Mononuclear cell (primary cell): Measurements from ENCODE around the gene AUTS2. TPM values are rescaled to one million over a fixed set of nuclear protein-coding genes. Genes with fewer than 3 reads are reported as not detected.
A peak's percentile ranks its signal among the peaks of the same experiment; 100 is the strongest.

ENCODE experiments used
- H3K27me3 ChIP-seq: 2 replicates; pipeline ENCODE4 v1.6.0; 2011; ENCODE audit warnings: low read length, control low read depth; ENCODE audit not compliant: insufficient read depth
- H3K4me1 ChIP-seq: 2 replicates; pipeline ENCODE4 v1.5.1; 2011; ENCODE audit warnings: mild to moderate bottlenecking, low read length, control low read depth; ENCODE audit not compliant: insufficient read depth
- H3K4me3 ChIP-seq: 2 replicates; pipeline ENCODE4 v1.5.1; 2011; ENCODE audit warnings: mild to moderate bottlenecking, low read length, moderate library complexity
- H3K9me3 ChIP-seq: 2 replicates; pipeline ENCODE4 v1.5.1; 2011; ENCODE audit warnings: low read depth, mild to moderate bottlenecking, control low read depth, low read length
- total RNA-seq: library from RNA; depleted of rRNA; stranded (reverse); fragments of >200 nt; gene quantifications from one replicate; pipeline ENCODE4 v1.2.3, GENCODE V29; 2012

The AUTS2 gene
- total RNA-seq, 1 donor, result 16.5 TPM

DNA sequence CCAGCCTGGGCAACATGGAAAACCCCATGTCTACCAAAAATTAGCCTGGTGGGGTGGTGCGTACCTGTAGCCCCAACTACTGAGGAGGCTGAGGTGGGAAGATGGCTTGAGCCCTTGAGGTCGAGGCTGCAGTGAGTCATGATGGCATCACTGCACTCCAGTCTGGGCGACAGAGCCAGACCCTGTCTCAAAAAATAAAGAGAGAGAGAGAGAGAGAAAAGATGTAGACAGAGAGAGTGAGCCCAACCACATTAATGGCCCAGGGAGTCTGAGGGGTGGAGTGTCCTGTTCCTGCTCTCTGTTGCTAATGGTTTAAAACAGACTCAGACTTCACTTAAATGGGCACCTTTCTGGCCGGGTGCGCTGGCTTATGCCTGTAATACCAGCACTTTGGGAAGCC, 1078.0 kb downstream of the AUTS2 start:
- Histone ChIP-seq H3K4me3 (no peak overlapping the region), H3K4me1 (peaks cover 13% of the 10 kb centered on the region), H3K9me3 (no peaks in the 10 kb centered on the region), H3K27me3 (no peaks in the 10 kb centered on the region)

DNA sequence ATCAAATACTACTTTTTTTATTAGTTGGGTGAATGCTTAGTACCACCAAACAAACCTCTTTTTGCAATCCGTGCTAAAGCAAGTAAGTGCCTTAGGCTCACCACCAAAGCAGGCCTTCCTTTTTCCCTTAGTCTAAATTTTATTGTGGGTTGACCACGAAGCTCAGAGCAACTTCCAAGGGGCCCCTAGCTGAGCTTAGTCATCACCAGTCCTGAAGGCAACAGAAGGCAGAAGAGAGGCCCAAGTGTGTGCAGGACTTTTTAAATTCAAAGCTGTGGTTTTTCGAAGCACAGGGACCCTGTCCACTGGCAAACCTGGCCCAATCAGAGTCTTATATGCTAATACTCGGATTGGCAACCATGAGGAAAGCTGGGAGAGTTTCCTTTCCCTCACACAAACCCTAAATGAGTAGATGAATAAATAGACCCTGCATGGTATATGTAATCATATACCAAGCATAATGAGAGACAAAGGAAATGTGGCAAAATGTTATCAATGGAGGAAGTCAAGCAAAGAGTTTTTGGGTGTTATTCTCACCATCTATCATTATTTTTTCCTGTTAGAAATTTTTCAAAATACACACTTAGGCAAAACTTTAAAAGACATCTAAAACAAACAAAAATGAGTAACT, 1080.5 kb downstream of the AUTS2 start:
- Histone ChIP-seq H3K4me3 (no peak overlapping the region), H3K27me3 (no peaks in the 10 kb centered on the region), H3K4me1 (peaks cover 13% of the 10 kb centered on the region), H3K9me3 (no peaks in the 10 kb centered on the region)

DNA sequence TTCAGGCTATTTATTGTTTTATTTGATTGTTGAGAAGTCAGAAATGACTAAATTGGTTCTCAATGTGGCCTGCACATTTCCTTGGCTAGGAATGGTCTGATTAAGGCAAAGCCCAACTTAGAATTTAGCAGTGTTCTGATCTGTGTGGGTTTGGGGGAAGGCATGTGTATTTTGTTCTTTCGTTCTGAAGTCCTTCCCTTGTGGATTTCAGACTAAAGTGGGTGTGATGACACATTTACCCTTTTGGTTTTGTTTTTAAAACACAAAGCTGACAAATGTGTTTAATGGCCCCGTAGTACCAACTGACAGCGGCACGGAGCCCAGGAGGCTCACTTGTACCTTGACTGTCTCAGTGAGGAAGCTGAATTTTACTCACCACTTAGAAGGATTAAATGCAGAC, 1081.4 kb downstream of the AUTS2 start:
- no peak overlapping the region for H3K4me3 ChIP-seq
- H3K4me1 ChIP-seq, result peaks cover 13% of the 10 kb centered on the region
- H3K9me3 ChIP-seq, result no peaks in the 10 kb centered on the region
- H3K27me3 ChIP-seq, result no peaks in the 10 kb centered on the region

DNA sequence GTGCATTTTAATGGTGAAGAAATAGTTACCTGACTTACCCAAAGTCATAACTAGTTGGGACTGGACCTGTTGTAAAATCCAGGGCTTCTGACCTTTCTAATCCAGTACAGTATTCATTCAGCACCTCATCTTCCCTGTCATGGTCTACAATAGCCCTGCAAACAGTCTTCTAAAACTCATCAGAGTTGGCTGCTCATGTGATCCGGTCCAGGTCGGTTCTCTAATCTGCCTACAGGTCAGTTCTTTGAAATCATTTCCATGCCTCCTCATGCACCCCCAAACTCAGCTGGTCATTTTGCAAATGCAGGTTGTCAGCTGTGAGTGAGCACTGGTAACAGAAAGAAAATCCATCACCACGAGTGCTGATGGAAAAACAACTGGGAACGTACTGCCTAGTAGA, 1082.0 kb downstream of the AUTS2 start:
- Histone ChIP-seq H3K27me3 (no peaks in the 10 kb centered on the region), H3K4me1 (peaks cover 13% of the 10 kb centered on the region), H3K9me3 (no peaks in the 10 kb centered on the region), H3K4me3 (no peak overlapping the region)

DNA sequence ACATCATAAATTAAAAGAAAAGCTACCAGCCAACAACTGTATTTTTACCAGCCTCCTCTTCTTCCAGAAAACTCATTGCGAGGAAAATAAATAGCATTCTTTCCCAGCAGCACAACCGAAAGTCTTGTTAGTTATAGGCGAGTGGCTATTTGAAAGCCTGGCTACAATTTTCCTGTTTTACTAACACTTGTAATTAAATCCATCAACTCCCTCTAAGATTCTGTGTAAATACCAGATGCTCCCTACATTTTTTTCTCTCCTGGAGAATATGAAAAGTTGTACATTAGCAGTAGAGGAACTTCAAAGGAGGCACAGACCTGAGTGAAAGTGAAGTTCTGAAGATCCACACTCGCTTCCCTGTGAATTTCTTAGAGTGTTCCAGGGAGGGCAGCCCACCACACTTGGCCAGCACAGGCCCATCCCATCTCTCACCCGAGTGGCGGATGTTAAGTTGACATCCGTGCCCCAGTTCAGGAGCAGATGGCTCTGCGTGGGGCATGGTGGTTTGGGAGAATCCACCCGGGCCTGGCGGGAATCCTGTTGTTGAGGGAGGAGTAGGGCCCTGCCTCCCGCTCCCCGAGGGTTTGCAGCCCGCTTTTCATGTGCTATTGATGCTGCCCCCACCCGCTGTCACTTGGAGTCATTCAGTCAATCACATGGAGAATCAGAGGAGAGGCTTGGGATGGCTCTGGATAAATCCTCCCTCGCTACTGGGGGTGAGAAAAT, 1082.6 kb downstream of the AUTS2 start:
- H3K4me1 ChIP-seq, result peaks cover 13% of the 10 kb centered on the region
- no peaks in the 10 kb centered on the region for H3K9me3 ChIP-seq

DNA sequence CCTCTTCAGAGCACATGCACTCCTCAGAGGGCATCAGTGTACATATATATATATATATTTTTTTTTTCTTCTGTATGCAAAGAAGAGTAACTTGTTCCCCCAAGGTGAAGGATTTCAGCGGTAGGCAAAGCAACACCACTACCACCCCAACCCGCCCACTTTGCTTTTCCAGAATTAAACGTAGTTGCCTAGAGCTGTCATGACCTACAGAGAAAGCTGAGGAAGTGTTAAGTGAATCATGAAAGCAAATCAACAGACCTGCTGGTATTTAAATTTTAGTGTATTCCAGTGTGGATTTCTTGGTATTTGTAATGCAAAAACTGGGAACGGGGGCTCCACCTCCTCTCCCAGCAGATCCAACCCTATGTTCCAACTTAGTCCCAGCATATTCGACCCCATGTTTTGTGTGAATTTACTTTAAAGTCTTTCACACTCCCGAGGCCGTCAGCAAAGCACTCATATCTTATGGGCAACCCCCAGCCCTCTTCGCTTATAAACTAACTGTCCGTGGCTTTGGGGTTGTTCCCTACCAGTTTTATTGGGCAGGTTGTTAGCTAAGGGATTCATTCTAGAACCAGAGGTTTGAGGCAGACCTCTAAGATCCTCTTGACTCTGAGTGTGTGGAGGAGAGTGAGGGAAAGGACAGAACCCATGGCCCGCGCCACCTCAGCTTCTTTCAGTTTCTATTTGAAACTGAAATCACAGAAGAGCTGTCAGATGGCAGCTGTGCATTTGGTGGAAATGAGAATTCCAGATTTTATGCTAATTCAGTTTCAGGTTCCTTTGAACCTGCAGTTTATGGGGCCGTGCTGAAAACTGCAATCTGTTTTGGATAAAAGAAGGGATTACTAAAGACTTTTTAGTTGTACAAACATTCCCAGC, 1083.4 kb downstream of the AUTS2 start:
- Histone ChIP-seq H3K4me1 (peaks cover 13% of the 10 kb centered on the region), H3K9me3 (no peaks in the 10 kb centered on the region), H3K4me3 (no peak overlapping the region), H3K27me3 (no peaks in the 10 kb centered on the region)

More for the DNA sequence above, 1082.6 kb downstream of the AUTS2 start:
- Histone ChIP-seq H3K27me3 (no peaks in the 10 kb centered on the region), H3K4me3 (no peak overlapping the region)

DNA sequence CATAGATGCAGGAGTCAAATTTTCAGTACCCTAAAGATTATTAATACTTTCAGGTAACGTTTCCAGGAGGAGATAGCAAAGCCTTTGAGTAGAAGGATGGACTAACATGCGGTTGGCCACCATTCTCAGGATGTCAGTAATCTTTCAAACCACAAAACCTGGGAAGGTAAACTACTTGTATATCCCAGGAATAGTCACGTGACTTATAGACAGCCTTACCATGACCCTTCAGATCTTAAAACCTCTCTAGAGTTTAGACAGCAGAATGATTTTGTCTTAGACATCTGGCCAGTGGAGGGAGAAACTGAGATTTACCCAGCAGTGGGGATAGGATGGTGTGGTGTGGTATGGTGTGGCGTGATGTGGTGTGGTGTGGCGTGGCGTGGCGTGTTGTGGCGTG, 1085.9 kb downstream of the AUTS2 start:
- Histone ChIP-seq H3K4me1 (peaks cover 8% of the 10 kb centered on the region), H3K9me3 (no peaks in the 10 kb centered on the region), H3K27me3 (no peaks in the 10 kb centered on the region), H3K4me3 (no peak overlapping the region)

- H3K4me1 ChIP-seq, result peaks cover 15% of the 10 kb centered on the region
- no peak overlapping the region for H3K4me3 ChIP-seq
- no peaks in the 10 kb centered on the region for H3K9me3 ChIP-seq
- peaks cover 38% of the 10 kb centered on the region for H3K27me3 ChIP-seq
These were observed 1095.0 kb downstream of the AUTS2 start for GRCh38 chr7:70693321-70693685.

DNA sequence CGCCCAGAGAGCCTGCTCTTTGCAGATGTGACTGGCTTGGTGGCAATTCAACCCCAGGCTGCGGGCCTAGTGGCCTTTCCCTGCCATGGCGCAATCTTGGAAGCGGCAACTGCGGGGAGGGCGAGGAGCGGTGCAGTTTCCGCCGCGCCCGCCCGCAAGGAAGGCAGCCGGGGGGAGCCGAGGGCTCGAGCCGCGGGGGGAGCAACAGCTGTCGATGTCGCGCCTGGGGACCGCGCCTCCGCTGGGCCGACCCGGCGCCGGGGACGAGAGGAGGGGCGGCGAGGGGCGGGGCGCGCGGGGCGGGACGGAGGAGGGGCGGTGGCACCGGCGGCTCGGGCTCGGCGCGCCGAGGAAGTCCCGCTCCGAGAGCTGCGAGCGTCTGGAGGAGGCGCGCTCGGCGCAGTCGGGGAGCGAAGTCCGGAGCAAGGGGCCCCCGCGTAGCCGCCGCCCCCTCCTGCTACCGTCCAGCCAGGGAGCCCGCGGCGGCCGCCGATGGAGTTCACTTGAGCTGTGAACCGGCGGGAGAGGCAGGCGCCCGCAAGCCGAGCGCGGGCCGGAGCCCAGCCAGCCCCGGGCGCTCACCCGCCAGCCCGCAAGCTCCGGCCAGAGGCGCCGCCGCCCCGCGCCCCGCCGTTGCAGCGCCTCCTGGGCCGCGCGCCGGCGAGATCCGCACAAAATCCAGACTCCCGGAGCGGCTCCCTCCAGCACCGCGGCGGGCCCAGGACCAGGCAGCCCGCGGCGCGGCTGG, 1095.6 kb downstream of the AUTS2 start:
- peaks cover 38% of the 10 kb centered on the region for H3K27me3 ChIP-seq
- no peaks in the 10 kb centered on the region for H3K9me3 ChIP-seq
- peak overlapping the region; percentile 49 for H3K4me3 ChIP-seq
- H3K4me1 ChIP-seq, result peaks cover 15% of the 10 kb centered on the region

DNA sequence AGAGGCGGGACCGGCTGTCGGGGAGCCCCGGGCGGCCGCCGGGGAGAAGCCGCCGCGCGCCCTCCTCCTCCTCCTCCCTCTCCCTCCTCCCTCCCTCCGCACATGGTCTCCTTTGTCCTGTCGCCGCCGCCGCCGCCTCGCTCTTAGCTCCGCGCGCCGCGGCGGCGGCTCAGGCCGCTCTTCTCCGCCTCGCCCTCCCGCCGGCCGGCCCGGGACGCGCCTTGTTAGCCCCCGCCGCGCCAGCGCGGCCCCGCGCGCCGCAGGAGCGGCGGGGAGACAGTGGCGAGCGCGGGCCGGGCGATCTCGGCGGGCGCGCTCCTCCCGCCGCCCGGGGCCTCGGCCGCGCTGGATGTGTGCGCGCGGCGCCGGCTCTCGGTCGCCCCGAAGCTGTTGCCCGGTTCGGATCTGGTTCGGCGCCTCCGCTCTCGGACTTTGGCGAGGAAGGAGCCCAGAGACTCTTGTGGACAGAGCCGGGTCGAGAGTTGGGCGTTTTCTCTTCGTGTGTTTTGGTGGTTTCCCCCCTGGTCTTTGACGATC, 1096.2 kb downstream of the AUTS2 start:
- Histone ChIP-seq H3K9me3 (no peaks in the 10 kb centered on the region), H3K4me1 (peaks cover 15% of the 10 kb centered on the region), H3K4me3 (peak overlapping the region; percentile 49), H3K27me3 (peaks cover 38% of the 10 kb centered on the region)

DNA sequence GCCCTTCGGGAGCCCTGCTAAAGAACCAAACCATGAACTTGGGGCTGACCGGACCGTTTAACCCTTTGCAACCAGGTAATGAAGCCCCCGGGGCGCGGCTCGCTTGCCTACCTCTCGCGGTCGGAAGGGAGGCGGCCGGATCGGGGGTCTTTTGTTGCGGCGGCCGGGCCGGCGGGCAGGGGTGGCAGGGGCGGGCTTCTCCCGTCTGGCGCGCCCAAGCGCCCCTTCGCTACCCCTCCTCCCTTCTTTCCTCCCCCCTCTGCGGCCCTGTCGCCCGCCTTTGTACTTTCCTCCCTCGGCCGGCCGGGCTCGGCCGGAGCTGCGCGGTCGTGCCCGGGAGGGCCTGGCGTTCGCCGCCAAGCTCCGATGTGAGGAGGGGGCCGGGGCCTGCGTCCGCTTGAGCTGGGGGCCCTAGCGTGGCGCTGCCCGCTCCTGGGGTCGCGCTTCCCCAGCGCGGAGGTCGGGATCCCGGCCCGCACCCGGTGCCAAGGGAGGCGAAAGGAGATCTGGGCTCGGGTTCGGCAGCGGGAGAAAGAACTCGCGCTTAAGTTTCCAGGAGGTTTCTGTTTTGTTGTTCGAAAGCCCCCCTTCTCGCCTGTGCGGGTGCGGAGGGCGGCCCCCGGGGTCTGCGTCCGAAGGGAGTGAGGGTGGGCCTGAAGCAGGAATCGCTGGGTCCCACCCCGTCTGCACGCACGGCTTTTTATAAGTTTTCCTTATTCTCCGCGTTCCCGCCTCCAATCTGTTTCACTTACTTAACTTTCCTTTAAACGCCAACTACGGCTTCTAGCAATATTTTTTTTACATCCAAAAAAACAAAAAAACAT, 1096.9 kb downstream of the AUTS2 start:
- H3K4me3 ChIP-seq, result peak overlapping the region; percentile 49
- peaks cover 15% of the 10 kb centered on the region for H3K4me1 ChIP-seq
- no peaks in the 10 kb centered on the region for H3K9me3 ChIP-seq
- peaks cover 38% of the 10 kb centered on the region for H3K27me3 ChIP-seq

GRCh38 chr7:70695795-70696083, 1097.5 kb downstream of the AUTS2 start:
- H3K27me3 ChIP-seq, result peaks cover 38% of the 10 kb centered on the region
- H3K4me3 ChIP-seq, result peak overlapping the region; percentile 49
- peaks cover 15% of the 10 kb centered on the region for H3K4me1 ChIP-seq
- no peaks in the 10 kb centered on the region for H3K9me3 ChIP-seq

DNA sequence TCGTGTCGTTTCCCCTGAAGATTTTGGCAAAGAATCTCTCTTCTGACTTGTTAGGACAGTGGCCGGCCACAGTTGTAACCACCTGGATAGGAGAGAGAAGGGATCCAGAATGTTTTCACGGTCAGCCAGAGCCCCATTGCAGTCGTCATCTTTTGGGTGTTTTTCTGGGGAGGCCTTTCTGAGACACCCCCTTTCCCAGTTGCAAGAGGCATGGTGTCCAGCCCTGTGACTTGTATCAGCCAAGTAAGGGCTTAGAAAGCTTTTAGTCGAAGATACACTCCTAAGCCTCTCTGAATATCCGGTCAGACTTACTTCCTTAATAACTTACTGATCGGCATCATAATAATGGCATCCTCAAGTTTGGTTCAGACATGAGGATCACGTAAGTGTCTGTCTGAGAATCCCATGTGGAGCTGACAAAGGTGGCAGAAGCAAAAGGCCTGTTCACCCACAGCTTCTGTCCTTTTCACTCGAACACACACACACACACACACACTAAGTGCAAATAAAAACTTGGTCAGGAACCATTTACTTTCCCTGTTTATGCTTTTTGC, 1098.0 kb downstream of the AUTS2 start:
- H3K27me3 ChIP-seq, result peaks cover 38% of the 10 kb centered on the region

More for the DNA sequence above, 1098.0 kb downstream of the AUTS2 start:
- peaks cover 15% of the 10 kb centered on the region for H3K4me1 ChIP-seq
- H3K4me3 ChIP-seq, result peak overlapping the region; percentile 49
- no peaks in the 10 kb centered on the region for H3K9me3 ChIP-seq
